ENCODE measurements around the gene GATM. TPM values are rescaled to one million over a fixed set of nuclear protein-coding genes. Genes with fewer than 3 reads are reported as not detected.

The GATM gene
- total RNA-seq, 1 experiment from 2014 or later = 10.7 TPM

DNA sequence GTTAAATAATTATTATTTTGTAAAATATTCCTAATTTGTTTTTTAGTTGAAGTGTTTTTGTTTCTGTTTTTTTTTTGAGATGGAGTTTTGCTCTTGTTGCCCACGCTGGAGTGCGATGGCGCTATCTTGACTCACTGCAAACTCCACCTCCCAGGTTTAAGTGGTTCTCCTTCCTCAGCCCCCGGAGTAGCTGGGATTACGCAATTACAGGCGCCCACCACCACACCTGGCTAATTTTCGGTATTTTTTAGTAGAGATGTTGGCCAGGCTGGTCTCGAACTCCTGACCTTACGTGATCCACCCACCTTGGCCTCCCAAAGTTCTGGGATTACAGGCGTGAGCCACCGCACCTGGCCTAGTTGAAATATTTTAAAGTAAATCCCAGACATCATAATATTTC lies 48.7 kb upstream of the GATM start:
- H3K9me3 ChIP-seq (ENCODE audit: control insufficient read depth, low read depth, low read length) = no peaks in the 10 kb centered on the region
- H3K4me2 ChIP-seq (ENCODE audit: insufficient read depth, insufficient read length, low read length) = no peak overlapping the region
- H2AFZ ChIP-seq (ENCODE audit: low read length) = no peak overlapping the region
- H3K9ac ChIP-seq (ENCODE audit: extremely low read depth, insufficient read length, low read length) = no peak overlapping the region
- no peak overlapping the region for H3K14ac ChIP-seq (ENCODE audit: insufficient read depth, low read length)
- no peak overlapping the region for H3K56ac ChIP-seq (ENCODE audit: insufficient read length, low read depth, low read length)
- no peak overlapping the region for H4K5ac ChIP-seq (ENCODE audit: insufficient read length, low read depth, low read length)
- no peak overlapping the region for H2BK5ac ChIP-seq (ENCODE audit: insufficient read length, low read length)
- Mint-ChIP-seq H3K4me3 (no peak overlapping the region), H3K36me3 (ENCODE audit: insufficient read depth in 1 of 3, low read depth in 3 of 3) (peaks cover 0 to 4% (median 1%) of the 10 kb centered on the region in 3 experiments; a peak in 3 of 7 replicates), H3K27me3 (ENCODE audit: low read depth) (peaks cover 38% of the 10 kb centered on the region), H3K9me3 (no peaks in the 10 kb centered on the region), H3K27ac (no peak overlapping the region), H3K4me1 (peaks cover 0 to 3% of the 10 kb centered on the region in 2 experiments; a peak in 2 of 4 replicates)
- H3K18ac ChIP-seq (ENCODE audit: insufficient read length, low read depth, low read length) = no peak overlapping the region
- TF ChIP-seq, protein P1, sequence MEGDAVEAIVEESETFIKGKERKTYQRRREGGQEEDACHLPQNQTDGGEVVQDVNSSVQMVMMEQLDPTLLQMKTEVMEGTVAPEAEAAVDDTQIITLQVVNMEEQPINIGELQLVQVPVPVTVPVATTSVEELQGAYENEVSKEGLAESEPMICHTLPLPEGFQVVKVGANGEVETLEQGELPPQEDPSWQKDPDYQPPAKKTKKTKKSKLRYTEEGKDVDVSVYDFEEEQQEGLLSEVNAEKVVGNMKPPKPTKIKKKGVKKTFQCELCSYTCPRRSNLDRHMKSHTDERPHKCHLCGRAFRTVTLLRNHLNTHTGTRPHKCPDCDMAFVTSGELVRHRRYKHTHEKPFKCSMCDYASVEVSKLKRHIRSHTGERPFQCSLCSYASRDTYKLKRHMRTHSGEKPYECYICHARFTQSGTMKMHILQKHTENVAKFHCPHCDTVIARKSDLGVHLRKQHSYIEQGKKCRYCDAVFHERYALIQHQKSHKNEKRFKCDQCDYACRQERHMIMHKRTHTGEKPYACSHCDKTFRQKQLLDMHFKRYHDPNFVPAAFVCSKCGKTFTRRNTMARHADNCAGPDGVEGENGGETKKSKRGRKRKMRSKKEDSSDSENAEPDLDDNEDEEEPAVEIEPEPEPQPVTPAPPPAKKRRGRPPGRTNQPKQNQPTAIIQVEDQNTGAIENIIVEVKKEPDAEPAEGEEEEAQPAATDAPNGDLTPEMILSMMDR (conservative IDR thresholded peaks at IDR 0.05) = no peak
- no peak overlapping the region for H2AK5ac ChIP-seq (ENCODE audit: insufficient read length, low read length)
- no peaks in the 10 kb centered on the region for H3K79me2 ChIP-seq (ENCODE audit: insufficient read depth, low read length)
- no peaks in the 10 kb centered on the region for H3K4me1 ChIP-seq (ENCODE audit: insufficient read depth, low read length)
- no CpG with 5 or more reads among the region's 11 CpGs for WGBS (ENCODE audit: extremely low coverage, insufficient read length, low lambda C conversion rate)
- H2BK15ac ChIP-seq (ENCODE audit: low read depth, low read length) = no peak overlapping the region
- H4K91ac ChIP-seq (ENCODE audit: insufficient read length, low read depth, low read length) = no peak overlapping the region
- H3T11ph ChIP-seq (ENCODE audit: low read length) = no peak overlapping the region
- no peak overlapping the region for H2BK20ac ChIP-seq (ENCODE audit: low read depth, low read length, poor library complexity, severe bottlenecking)
- DNase-seq = no peak
- H2BK12ac ChIP-seq (ENCODE audit: insufficient read length, low read depth, low read length) = no peak overlapping the region
- H3K27me3 ChIP-seq (ENCODE audit: insufficient read depth, low read length) = peaks cover 3% of the 10 kb centered on the region; the same call in 1 of the 2 replicates
- no peak overlapping the region for H2BK120ac ChIP-seq (ENCODE audit: low read depth, low read length, poor library complexity, severe bottlenecking)
- H3K4ac ChIP-seq (ENCODE audit: low read depth, low read length) = no peak overlapping the region
- H4K8ac ChIP-seq (replicated peaks; ENCODE audit: insufficient read length, low read depth, low read length) = no peak overlapping the region
- H3K23me2 ChIP-seq (ENCODE audit: insufficient read length, low read depth, low read length, poor library complexity, severe bottlenecking) = peaks cover 3% of the 10 kb centered on the region
- H3K79me1 ChIP-seq (ENCODE audit: insufficient read depth, low read depth, low read length, poor library complexity, severe bottlenecking) = no peaks in the 10 kb centered on the region
- no peak overlapping the region for H3K23ac ChIP-seq (ENCODE audit: insufficient read length, low read depth, low read length)
- no peak overlapping the region for H3K27ac ChIP-seq (ENCODE audit: insufficient read length, low read depth, low read length)
- H4K20me1 ChIP-seq (ENCODE audit: control insufficient read depth, insufficient read depth, insufficient read length) = no peaks in the 10 kb centered on the region

All from H9 (cell line).